Fibroblast of peridontal ligament (primary cell): Measurements from ENCODE around the gene PAX5.
A peak's percentile ranks its signal among the peaks of the same experiment; 100 is the strongest.
"Not testable (repeated sequence)": the region's sequence is repeated elsewhere in the genome, so short reads cannot be mapped to it uniquely, and the experiment has no call there.

Source experiments
- DNase-seq: peaks from one replicate; pipeline ENCODE4 v3.0.0-alpha.2; 2010; ENCODE audit errors: extremely low read depth

The PAX5 gene

DNA sequence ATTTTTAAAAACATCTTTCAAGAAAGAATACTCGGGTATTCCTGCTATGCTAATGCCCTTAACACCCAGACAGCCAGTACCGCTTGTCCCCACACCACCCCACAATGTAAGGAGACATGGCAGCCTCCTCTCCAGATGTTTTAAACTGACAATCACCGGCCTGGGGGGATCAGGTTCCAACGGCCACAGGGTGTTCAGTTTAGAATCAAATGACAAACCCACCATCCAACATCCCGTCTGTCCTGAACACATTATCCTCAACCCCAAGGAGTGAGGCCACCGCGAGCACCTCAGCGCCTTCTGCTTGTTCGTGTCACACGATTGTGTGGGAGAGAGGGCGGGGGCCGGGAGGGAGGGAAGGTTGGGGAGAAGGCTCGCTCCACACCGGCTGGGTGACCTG is 152.8 kb downstream of the PAX5 start:
- no peak for DNase-seq

- no peak for DNase-seq
Measured at GRCh38 chr9:36880075-36880474, 154.0 kb downstream of the PAX5 start.

DNA sequence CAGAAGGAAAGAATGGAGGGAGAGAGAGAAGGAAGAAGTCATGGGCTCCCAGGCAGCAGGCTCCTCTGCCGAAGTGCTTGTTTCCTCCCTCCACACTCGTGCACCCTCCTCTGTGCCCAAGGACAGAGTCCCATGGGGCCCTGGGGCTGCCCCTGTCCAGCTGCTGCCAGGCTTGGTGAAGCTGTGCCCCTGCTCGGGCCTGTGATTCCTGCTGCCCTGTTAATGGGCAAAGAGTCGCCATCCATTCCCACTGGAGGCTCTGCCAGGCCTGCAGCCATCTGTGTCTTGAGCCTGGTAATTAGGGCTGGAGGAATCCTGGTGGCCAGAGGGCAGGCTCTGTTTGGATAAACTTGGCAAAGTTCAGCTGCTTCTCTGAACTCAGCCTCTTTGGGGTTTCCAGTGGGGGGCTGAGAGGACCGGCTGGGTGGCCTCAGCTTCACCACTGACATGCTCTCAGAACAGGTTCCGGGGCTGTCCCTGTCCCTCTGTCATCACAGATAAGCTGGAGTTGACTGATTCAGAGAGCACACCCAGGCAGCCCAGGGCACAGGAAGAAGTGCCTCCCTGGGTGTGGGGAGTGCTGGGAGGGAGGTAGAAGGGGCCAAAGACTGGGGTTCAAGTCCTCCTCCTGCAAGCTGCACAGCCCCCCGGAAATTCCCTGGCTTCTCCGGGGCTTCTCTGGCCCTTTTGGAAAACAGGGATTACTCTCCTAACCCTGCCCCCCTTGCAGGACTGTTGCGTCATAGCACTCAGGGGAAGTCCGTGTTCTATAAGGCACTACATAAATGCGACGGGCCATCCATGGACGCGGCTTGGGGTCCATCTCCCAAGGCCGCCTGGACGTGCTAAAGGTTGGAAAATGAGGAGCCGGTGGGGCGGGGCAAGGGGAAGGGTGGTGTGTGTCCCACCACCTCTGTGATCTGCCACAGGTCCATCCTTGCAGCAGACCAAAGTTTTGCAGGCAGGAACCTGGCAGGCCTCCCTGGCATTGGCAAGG is 154.8 kb downstream of the PAX5 start:
- DNase-seq = no peak

DNA sequence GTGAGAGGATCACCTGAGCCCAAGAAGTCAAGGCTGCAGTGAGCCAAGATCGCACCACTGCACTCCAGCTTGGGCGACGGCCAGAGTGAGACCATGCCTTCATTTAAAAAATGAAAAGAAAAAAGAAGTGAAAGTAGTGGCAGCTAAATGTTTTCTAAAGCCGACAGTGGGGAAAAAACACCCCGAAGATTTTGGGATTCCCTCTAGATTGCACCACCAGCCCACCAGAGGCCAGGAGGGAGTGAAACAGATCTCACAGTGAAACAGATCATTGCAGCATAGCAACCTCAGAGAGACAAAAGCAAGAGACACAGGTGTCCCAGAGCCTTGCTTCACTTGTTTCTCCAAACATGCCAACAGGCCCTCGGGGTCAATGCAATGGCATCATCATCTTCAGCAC is 156.8 kb downstream of the PAX5 start:
- no peak for DNase-seq

- no peak for DNase-seq
Measured at GRCh38 chr9:36876056-36876455, 158.0 kb downstream of the PAX5 start.

- DNase-seq = no peak
Measured at GRCh38 chr9:36874921-36875320, 159.1 kb downstream of the PAX5 start.

- no peak for DNase-seq
Measured at GRCh38 chr9:36874261-36874660, 159.8 kb downstream of the PAX5 start.

DNA sequence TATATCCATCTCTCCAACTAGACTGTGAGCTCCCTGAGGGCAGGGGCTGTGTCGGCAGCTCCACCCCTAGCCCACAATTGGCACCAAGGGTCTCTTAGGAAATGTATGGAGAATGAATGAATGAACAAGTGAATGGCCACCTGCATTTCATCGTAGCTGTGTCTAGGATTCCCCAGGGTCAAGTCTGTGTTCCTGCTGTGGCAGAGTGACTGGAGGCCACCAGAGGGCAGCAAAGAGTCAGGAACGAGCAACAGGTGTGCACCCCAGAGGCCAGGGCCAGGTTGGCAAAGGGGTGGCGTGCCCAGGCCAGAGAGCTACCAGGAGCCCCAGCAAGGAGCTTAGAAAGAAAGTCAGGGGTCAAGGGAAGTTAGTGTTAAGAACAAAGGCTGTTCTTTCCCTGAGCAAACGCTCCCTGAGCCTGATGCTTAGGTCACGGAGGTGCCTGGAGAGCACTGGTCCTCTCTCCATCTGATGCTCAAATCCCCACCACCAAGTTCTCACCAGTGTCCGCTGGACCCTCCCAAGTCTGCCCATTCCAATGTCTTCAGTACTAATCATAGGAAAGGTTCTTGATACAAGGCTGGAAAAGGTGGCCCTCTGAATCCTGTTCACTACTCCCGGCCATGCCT is 160.7 kb downstream of the PAX5 start:
- DNase-seq = peak; percentile 44

DNA sequence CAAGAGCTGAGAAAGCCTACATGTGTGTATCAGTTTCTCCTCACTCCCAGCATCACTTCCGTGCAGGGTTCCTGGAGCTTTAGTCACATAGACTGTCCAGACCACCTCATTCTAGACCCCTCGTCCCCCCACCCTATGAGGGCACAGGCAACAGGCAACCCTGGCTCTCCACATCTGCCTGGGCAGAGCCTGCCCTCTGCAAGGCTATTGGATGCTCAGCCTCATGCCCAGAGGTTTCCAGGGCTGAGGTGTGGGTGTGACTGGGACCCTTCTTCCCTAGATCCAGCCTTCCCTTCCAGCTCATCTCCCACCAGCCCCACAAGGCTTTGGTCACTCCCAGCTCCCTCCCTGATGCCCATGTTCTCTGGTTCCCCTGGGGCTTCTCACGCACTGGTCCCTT is 161.4 kb downstream of the PAX5 start:
- DNase-seq = no peak

- DNase-seq = no peak
Measured at GRCh38 chr9:36871606-36872005, 162.5 kb downstream of the PAX5 start.

GRCh38 chr9:36870960-36871359 is 163.1 kb downstream of the PAX5 start:
- DNase-seq = no peak

DNA sequence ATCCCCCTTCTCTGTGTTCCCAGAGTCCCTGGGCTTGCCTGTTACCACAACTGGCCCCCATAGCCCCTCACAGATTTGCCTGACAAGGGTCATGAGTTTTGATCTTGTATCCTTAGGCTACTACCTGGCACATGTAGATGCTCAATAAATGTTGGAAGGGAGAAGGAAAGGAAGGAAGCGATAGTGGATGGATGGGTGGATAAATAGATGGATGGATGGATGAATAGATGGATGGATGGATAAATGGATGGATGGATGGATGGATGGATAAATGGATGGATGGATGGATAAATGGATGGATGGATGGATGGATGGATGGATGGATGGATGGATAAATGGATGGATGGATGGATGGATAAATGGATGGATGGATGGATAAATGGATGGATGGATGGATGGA is 164.5 kb downstream of the PAX5 start:
- not testable (repeated sequence) for DNase-seq

GRCh38 chr9:36868586-36869282 is 165.3 kb downstream of the PAX5 start:
- DNase-seq = no peak

DNA sequence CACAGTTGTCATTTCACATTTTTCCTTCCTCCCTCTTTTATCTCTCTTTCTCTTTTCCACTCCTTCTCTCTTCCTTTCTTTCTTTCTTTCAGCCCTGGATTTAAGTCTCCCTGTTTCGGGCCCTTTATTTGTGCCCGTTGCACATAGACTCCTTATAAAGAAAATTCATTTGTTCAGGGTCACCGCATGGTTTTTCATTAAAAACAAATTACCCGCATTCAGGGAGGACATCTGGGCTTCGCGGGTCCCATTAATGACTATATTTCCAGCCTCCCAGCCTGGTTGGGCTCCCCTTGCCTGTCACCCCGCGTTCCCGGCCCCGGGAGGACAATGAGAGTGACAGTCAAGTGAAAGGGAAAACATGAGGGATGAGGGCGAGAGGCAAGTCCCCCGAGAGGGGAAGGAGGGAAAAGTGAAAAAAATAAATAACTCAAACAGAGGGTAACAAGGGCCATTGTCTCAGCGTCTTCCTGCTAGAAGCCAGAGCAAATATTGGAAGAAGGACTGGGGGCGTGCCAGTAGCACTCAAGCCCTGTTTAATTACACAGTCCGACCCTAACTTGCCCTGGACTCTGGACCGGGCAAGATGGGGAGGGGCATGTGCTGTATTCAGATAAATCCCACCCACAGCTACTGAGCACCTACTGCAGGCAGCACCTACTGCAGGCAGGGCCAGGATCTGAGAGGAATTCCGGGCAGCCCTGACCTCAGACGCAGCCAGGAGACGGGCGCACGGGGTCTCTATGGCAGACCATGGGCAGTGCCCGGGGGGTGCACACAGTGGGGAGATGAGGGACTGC is 166.2 kb downstream of the PAX5 start:
- no peak for DNase-seq

DNA sequence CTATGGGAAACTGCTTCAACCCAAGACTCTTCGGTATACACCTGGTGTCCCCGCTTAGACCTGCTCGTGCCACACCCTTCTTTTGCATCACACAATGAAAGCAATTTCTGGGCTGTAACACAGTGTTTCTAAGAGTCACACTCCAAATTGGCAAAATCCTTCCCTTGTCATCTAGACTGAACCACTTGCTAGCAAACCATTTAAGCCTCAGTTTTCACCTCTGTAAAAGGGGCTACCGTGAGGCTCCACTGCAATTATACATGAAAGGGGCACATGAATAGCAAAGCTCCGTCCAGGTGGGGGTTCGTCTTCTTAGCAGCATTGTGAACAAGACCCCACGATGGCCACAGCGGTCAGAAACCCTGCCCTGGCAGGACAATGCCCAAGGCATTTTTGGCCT is 166.8 kb downstream of the PAX5 start:
- DNase-seq = no peak

GRCh38 chr9:36866840-36867239 is 167.2 kb downstream of the PAX5 start:
- no peak for DNase-seq

- no peak for DNase-seq
Measured at GRCh38 chr9:36865731-36866635, 168.1 kb downstream of the PAX5 start.

DNA sequence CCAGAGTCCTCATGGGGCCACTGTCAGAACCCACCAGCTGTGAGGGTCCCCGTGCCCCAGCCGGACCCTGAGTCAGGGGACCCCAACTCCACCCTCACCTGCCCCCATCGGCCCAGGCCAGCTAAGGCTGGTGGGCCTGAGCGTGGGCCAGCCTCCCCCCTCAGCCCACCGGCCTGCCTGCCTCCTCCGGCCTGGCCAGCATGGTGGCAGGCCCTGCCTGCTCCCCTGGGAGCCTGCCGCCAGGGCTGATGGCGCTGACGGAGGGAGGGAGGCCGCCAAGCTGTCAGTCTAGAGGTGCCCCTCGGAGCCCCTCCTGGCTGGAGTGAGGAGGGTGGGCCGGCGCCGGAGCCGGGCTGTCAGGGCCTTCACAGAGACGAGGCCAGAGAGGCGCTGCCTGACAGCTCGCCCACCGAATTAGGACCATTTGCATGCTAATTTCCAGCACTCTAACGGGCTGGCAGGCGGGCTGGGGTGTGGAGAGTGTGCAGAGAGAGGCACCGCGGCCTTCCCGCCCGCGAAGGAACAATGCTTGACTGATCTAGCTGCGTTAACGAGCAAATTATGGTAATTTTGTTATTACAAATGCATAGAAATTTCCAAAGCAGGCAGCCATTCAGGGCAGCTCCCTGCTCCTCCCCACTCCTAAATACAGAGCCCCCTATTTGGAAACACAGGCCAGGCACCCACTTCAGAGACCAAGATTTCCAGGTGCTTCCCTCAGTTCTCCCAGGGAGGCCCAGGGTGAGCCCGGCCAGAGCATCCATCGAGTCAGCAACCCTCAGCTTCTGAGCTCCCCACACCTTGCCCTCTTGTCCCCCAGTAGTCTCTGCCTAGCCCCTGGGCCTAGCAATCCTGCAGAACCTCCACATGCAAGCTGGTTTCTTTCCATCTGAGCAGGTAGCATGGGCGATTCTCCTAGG is 169.3 kb downstream of the PAX5 start:
- no peak for DNase-seq
